ENCODE results near the gene RPP30. TPM values are rescaled to one million over a fixed set of nuclear protein-coding genes. Genes with fewer than 3 reads are reported as not detected.
A peak's percentile ranks its signal among the peaks of the same experiment; 100 is the strongest.

RPP30 gene
- total and polyA plus RNA-seq, 2 experiments from 2014 or later = 31.3 to 54.6 TPM

DNA sequence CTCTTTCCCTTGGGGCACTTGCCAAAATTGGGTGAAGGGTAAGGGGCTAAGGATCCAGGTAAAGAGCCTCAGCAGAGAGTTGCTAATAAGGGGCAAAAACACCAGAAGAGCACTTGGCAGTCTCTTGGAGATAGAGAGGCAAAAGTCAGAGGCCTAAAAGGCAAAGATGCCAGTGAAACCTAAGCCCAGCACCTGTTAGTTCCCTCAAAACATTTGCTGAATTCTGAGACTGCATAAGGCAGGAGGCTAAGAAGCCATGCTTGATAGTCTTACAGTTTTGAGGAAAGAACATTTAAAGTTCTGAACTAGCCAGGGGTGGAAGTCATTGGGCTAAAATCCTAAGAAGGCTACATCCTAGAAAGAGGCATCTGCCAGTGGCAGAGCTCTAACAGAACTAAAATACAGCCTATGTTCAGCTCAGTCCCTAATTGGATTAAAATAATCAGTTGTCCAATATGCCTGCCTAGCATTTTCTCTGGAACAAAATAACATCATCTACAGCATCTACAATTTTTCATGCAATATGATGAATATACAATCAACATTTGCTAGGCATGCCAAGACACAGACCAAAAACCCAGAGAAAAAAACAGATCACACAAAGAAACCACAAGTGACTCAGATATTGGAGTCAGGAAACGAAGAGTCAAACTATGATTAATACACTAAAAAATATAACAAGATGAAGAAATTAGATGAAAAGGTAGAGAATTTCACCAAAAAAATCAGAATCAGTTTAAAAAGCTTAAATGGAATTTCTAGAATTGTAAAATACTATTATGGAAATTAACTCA is 21.6 kb upstream of the RPP30 start:
- peak; percentile 67 for DNase-seq
- in situ Hi-C loops (cut with MboI) = loop anchor here (10.0 kb wide), 2 partner anchors 105 to 1055 kb away; no protein-coding TSS in a partner anchor
- Histone ChIP-seq H3K9ac (no peak overlapping the region), H3K27me3 (replicated peaks; ENCODE audit: insufficient read depth) (no peaks in the 10 kb centered on the region), H3K79me2 (ENCODE audit: insufficient read depth) (no peaks in the 10 kb centered on the region), H3K4me2 (ENCODE audit: unreplicated experiment) (no peak overlapping the region), H3K27ac (0 out of 2 replicates have a peak overlapping the region, but pooled peaks have one; percentile 2), H3K9me2 (ENCODE audit: insufficient read depth) (no peaks in the 10 kb centered on the region), H3K36me3 (ENCODE audit: low read depth) (no peaks in the 10 kb centered on the region), H3K9me3 (ENCODE audit: low read depth) (no peaks in the 10 kb centered on the region), H3F3A (ENCODE audit: insufficient read depth) (peaks cover 15% of the 10 kb centered on the region), H3K4me1 (ENCODE audit: insufficient read depth) (peaks cover 16% of the 10 kb centered on the region), H3K4me3 (no peak overlapping the region), H2AFZ (no peak overlapping the region), H4K20me1 (ENCODE audit: insufficient read depth) (no peaks in the 10 kb centered on the region)
- TF ChIP-seq EZH2 (IDR thresholded peaks at IDR 0.05; ENCODE audit: insufficient read depth, poor library complexity, severe bottlenecking) (no peak), EZH2phosphoT487 (IDR thresholded peaks at IDR 0.05; ENCODE audit: insufficient read depth, low read depth) (no peak)
- WGBS, 2 experiments (ENCODE audit: low coverage in 1 of 2, low lambda C conversion rate in 2 of 2, missing lambda C conversion rate in 2 of 2) = 3 to 6% methylated on average over 1 of the region's 1 CpG

DNA sequence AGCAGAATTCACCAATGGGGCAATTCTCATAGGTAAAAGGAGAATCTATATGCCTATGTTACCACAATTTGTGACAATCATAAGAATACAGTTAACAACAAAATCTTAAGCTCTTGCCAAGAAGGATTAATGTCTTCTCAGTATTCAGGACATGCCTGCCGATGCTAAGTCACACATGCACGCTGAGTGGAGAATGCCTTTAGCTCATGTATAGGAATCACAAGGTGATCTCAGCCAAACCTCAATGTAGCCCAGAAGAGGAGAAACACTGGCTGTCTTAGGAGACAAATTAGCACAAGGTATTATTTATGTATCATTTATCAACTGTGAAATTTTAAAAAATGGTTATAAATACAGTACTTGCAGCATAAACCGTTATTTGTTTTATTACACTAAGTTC is 16.6 kb upstream of the RPP30 start:
- no peaks in the 10 kb centered on the region for H3K36me3 ChIP-seq (ENCODE audit: low read depth)
- H3K4me2 ChIP-seq (ENCODE audit: unreplicated experiment) = no peak overlapping the region
- no peaks in the 10 kb centered on the region for H3K9me3 ChIP-seq (ENCODE audit: low read depth)
- peaks cover 21% of the 10 kb centered on the region for H3K4me1 ChIP-seq (ENCODE audit: insufficient read depth)
- no peak overlapping the region for H3K9ac ChIP-seq
- peaks cover 27% of the 10 kb centered on the region for H3F3A ChIP-seq (ENCODE audit: insufficient read depth)
- H3K79me2 ChIP-seq (ENCODE audit: insufficient read depth) = no peaks in the 10 kb centered on the region
- H2AFZ ChIP-seq = no peak overlapping the region
- no peaks in the 10 kb centered on the region for H3K9me2 ChIP-seq (ENCODE audit: insufficient read depth)
- DNase-seq = no peak
- H3K27me3 ChIP-seq (replicated peaks; ENCODE audit: insufficient read depth) = 0 out of 2 replicates have a peak, but pooled peaks cover 2% of the 10 kb centered on the region
- H4K20me1 ChIP-seq (ENCODE audit: insufficient read depth) = no peaks in the 10 kb centered on the region
- H3K4me3 ChIP-seq = no peak overlapping the region
- TF ChIP-seq EZH2 (IDR thresholded peaks at IDR 0.05; ENCODE audit: insufficient read depth, poor library complexity, severe bottlenecking) (no peak), EZH2phosphoT487 (IDR thresholded peaks at IDR 0.05; ENCODE audit: insufficient read depth, low read depth) (no peak)
- no peak overlapping the region for H3K27ac ChIP-seq
- WGBS, 2 experiments (ENCODE audit: low coverage in 1 of 2, low lambda C conversion rate in 2 of 2, missing lambda C conversion rate in 2 of 2) = 83 to 85% methylated on average over 3 of the region's 3 CpGs
- in situ Hi-C loops (cut with MboI) = loop anchor here (10.0 kb wide), 2 partner anchors 110 to 1060 kb away; no protein-coding TSS in a partner anchor

DNA sequence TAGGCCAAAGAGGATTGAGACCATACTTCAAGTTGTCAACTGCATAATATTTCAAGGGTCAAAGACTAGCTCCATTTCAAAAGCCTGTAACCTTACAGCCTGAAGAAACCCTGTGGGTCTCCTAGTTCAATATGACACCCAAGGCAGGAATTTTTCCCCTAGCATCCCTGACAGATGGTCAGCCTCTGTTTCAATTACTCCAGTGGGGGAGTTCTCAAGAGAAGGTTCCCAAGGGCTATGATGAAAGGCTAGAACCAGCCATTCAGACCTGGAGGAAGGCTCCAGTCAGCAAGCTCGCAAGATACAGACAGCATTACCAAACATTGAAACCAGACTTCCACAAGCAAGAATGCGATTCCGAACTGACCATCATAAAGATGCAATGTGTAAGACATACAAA is 15.5 kb upstream of the RPP30 start:
- 71 to 78% methylated on average over 3 of the region's 3 CpGs for WGBS, 2 experiments (ENCODE audit: low coverage in 1 of 2, low lambda C conversion rate in 2 of 2, missing lambda C conversion rate in 2 of 2)
- Histone ChIP-seq H3F3A (ENCODE audit: insufficient read depth) (peaks cover 18% of the 10 kb centered on the region), H3K4me1 (ENCODE audit: insufficient read depth) (peaks cover 21% of the 10 kb centered on the region), H3K9me3 (ENCODE audit: low read depth) (no peaks in the 10 kb centered on the region), H3K36me3 (ENCODE audit: low read depth) (no peaks in the 10 kb centered on the region), H2AFZ (no peak overlapping the region), H3K9me2 (ENCODE audit: insufficient read depth) (no peaks in the 10 kb centered on the region), H3K27ac (no peak overlapping the region), H3K9ac (no peak overlapping the region), H3K4me2 (ENCODE audit: unreplicated experiment) (no peak overlapping the region), H4K20me1 (ENCODE audit: insufficient read depth) (no peaks in the 10 kb centered on the region), H3K27me3 (replicated peaks; ENCODE audit: insufficient read depth) (0 out of 2 replicates have a peak, but pooled peaks cover 2% of the 10 kb centered on the region), H3K4me3 (no peak overlapping the region), H3K79me2 (ENCODE audit: insufficient read depth) (no peaks in the 10 kb centered on the region)
- in situ Hi-C loops (cut with MboI) = loop anchor here (10.0 kb wide), 2 partner anchors 111 to 1061 kb away; no protein-coding TSS in a partner anchor
- TF ChIP-seq EZH2 (IDR thresholded peaks at IDR 0.05; ENCODE audit: insufficient read depth, poor library complexity, severe bottlenecking) = no peak
- no peak for DNase-seq

DNA sequence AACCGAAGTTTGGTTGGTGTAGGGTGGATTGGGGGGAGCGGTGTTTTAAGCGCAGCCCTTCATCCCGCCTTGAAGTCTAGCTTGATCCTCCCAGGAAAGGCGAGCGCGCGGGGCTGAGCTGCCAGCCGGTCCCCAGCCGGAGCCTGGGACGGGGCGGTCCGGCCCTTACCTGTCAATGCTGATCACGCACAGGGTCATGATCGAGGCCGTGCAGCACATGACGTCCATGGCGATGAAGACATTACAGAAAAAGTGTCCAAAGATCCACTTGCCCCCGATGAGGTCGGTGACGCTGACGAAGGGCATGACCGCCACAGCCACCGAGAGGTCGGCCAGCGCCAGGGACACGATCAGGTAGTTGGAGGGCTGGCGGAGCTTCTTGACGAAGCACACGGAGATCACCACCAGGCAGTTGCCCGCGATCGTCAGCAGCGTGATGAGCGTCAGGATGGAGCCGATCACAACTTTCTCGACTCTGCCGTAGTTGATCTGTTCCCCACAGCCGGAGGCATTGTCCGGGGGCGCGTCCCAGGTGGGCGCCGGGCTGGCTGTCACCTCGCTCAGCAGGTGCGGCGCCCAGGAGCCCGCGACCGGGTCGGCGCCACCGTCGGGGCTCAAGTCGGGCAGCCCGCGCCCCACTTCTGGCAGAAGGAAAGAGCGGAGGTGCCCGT is 14.7 kb upstream of the RPP30 start:
- no peaks in the 10 kb centered on the region for H3K9me2 ChIP-seq (ENCODE audit: insufficient read depth)
- peaks cover 21% of the 10 kb centered on the region for H3K4me1 ChIP-seq (ENCODE audit: insufficient read depth)
- TF ChIP-seq EZH2 (IDR thresholded peaks at IDR 0.05; ENCODE audit: insufficient read depth, poor library complexity, severe bottlenecking) (no peak), EZH2phosphoT487 (IDR thresholded peaks at IDR 0.05; ENCODE audit: insufficient read depth, low read depth) (no peak)
- no peaks in the 10 kb centered on the region for H3K36me3 ChIP-seq (ENCODE audit: low read depth)
- peaks cover 18% of the 10 kb centered on the region for H3F3A ChIP-seq (ENCODE audit: insufficient read depth)
- H2AFZ ChIP-seq = peak overlapping the region; percentile 98
- H3K79me2 ChIP-seq (ENCODE audit: insufficient read depth) = no peaks in the 10 kb centered on the region
- H3K9ac ChIP-seq = peak overlapping the region; percentile 78
- H3K4me2 ChIP-seq (ENCODE audit: unreplicated experiment) = peak overlapping the region; percentile 68
- H3K4me3 ChIP-seq = peak overlapping the region; percentile 80
- no peak overlapping the region for H3K27ac ChIP-seq
- H4K20me1 ChIP-seq (ENCODE audit: insufficient read depth) = no peaks in the 10 kb centered on the region
- peak; percentile 45 for DNase-seq
- 8% methylated on average over 57 to 59 of the region's 59 CpGs for WGBS, 2 experiments (ENCODE audit: low coverage in 1 of 2, low lambda C conversion rate in 2 of 2, missing lambda C conversion rate in 2 of 2)
- H3K9me3 ChIP-seq (ENCODE audit: low read depth) = no peaks in the 10 kb centered on the region
- H3K27me3 ChIP-seq (replicated peaks; ENCODE audit: insufficient read depth) = 0 out of 2 replicates have a peak, but pooled peaks cover 2% of the 10 kb centered on the region
- in situ Hi-C loops (cut with MboI) = loop anchor here (10.0 kb wide), 2 partner anchors 112 to 1062 kb away; no protein-coding TSS in a partner anchor

All from GM23248 (cell line).